Naive thymus-derived CD4-positive, alpha-beta T cell (primary cell): ENCODE results near the gene TRIM77. TPM values are rescaled to one million over a fixed set of nuclear protein-coding genes. Genes with fewer than 3 reads are reported as not detected.
"Not testable (repeated sequence)": the region's sequence is repeated elsewhere in the genome, so short reads cannot be mapped to it uniquely, and the experiment has no call there.

Experiments used
- ATAC-seq: fragments of 150-1000 bp; cut with Tn5 transposase; 2 replicates; pipeline ENCODE4 v1.10.0; 2021; ENCODE audit warnings: mild to moderate bottlenecking, moderate library complexity
- CTCF ChIA-PET: fragments of 350-600 bp; sonication (Branson Sonifier 250); formaldehyde crosslinking; loops from one replicate; lab custom pipeline; 2021; ENCODE audit warnings: antibody characterized with exemption; lab: Charles Lee
- POLR2A ChIA-PET: fragments of 350-600 bp; sonication (Branson Sonifier 250); formaldehyde crosslinking; loops from one replicate; lab custom pipeline; 2021; ENCODE audit warnings: antibody characterized with exemption, inconsistent platforms; lab: Charles Lee
- DNase-seq, 9 donors: peaks; one replicate each; pipeline versions ENCODE4 v3.0.0 to v3.0.0-alpha.2; 2020 to 2022; ENCODE audit warnings: mixed read lengths in 1 of 9
- H3K27ac ChIP-seq: one replicate; pipeline ENCODE4 v1.7.0; 2013; ENCODE audit warnings: mild to moderate bottlenecking, low read depth, low read length, moderate library complexity
- H3K27me3 ChIP-seq, 2 donors: one replicate each; pipeline ENCODE4 v1.7.0; 2013; ENCODE audit warnings: low read length in 2 of 2, mild to moderate bottlenecking in 2 of 2, moderate library complexity in 2 of 2; ENCODE audit not compliant: control insufficient read depth in 2 of 2, insufficient read depth in 2 of 2
- H3K36me3 ChIP-seq, 3 experiments: 1 replicate in 2 of 3; 2 replicates in 1 of 3; pipeline ENCODE4 v1.7.0; 2013; ENCODE audit warnings: low read length in 3 of 3, mild to moderate bottlenecking in 3 of 3, moderate library complexity in 1 of 3; ENCODE audit not compliant: insufficient read depth in 3 of 3, control insufficient read depth in 2 of 3
- H3K4me1 ChIP-seq, 2 donors: one replicate each; pipeline ENCODE4 v1.7.0; 2013; ENCODE audit warnings: low read length in 2 of 2, mild to moderate bottlenecking in 2 of 2, moderate library complexity in 1 of 2; ENCODE audit not compliant: control insufficient read depth in 2 of 2, insufficient read depth in 2 of 2
- H3K4me3 ChIP-seq: 2 replicates; pipeline ENCODE4 v1.7.0; 2013; ENCODE audit warnings: mild to moderate bottlenecking, low read length
- H3K9me3 ChIP-seq, 3 experiments: 1 replicate in 2 of 3; 2 replicates in 1 of 3; pipeline ENCODE4 v1.7.0; 2013; ENCODE audit warnings: low read length in 3 of 3; ENCODE audit not compliant: control insufficient read depth in 2 of 3
- H3K27ac Mint-ChIP-seq, 9 donors: one replicate each; pipeline ENCODE4 v1.8.0; 2020 to 2022; ENCODE audit warnings: mixed read lengths in 9 of 9, mild to moderate bottlenecking in 8 of 9, moderate library complexity in 5 of 9, inconsistent platforms in 2 of 9
- H3K27me3 Mint-ChIP-seq, 5 donors: one replicate each; pipeline ENCODE4 v1.8.0; 2021 to 2022; ENCODE audit warnings: mixed read lengths in 5 of 5, mild to moderate bottlenecking in 1 of 5
- H3K36me3 Mint-ChIP-seq, 5 donors: one replicate each; pipeline ENCODE4 v1.8.0; 2020 to 2022; ENCODE audit warnings: mixed read lengths in 5 of 5, mild to moderate bottlenecking in 3 of 5, inconsistent platforms in 1 of 5
- H3K4me1 Mint-ChIP-seq, 7 donors: one replicate each; pipeline ENCODE4 v1.8.0; 2020 to 2022; ENCODE audit warnings: mixed read lengths in 7 of 7, mild to moderate bottlenecking in 3 of 7, inconsistent platforms in 1 of 7
- H3K4me3 Mint-ChIP-seq, 10 donors: one replicate each; pipeline ENCODE4 v1.8.0; 2020 to 2022; ENCODE audit warnings: mild to moderate bottlenecking in 10 of 10, mixed read lengths in 10 of 10, moderate library complexity in 6 of 10, inconsistent platforms in 2 of 10
- H3K9me3 Mint-ChIP-seq, 11 donors: one replicate each; pipeline ENCODE4 v1.8.0; 2020 to 2022; ENCODE audit warnings: mixed read lengths in 11 of 11, mild to moderate bottlenecking in 4 of 11, inconsistent platforms in 1 of 11, moderate library complexity in 1 of 11
- intact Hi-C, 2 donors: fragments of 100-400 bp; cut with micrococcal nuclease; formaldehyde crosslinking; loops; one replicate each; pipeline ENCODE4 v1.15.1; 2023
- polyA plus RNA-seq, 2 donors: library from polyadenylated mRNA; unstranded; fragments of 300-500 nt; fragmentation: Illumina TruSeq; gene quantifications; one replicate each; pipeline ENCODE4 v1.2.3, GENCODE V29; 2021
- total RNA-seq, 6 experiments: library from RNA in 5 of 6; stranded (reverse) in 5 of 6; gene quantifications; 1 replicate in 5 of 6; 2 replicates in 1 of 6; pipeline ENCODE4 v1.2.3 and lab custom pipeline; 2021 to 2026

Gene TRIM77, protein sequence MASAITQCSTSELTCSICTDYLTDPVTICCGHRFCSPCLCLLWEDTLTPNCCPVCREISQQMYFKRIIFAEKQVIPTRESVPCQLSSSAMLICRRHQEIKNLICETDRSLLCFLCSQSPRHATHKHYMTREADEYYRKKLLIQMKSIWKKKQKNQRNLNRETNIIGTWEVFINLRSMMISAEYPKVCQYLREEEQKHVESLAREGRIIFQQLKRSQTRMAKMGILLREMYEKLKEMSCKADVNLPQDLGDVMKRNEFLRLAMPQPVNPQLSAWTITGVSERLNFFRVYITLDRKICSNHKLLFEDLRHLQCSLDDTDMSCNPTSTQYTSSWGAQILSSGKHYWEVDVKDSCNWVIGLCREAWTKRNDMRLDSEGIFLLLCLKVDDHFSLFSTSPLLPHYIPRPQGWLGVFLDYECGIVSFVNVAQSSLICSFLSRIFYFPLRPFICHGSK
- total RNA-seq: not detected
- polyA plus RNA-seq: not detected
- total RNA-seq (lab: John Stamatoyannopoulos, UW): not detected

DNA sequence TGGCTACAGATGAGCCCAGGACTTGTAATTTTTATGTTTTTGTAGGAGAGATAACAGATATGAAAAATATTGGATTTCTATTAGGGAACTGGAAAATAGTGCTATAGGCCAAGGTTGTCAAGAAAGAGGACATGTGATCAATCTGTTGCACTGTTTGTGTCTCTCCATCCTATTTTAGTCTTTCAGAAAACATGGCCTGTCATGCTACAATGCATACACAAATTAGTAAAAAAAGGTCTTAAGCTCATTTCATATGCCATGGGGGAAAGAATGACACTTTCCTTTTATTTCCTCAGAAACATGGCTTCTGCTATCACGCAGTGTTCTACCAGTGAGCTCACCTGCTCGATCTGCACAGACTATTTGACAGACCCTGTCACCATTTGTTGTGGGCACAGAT, at the start of gene TRIM77:
Gene TRIM77, plus strand, starts transcription at position 301 of the 400 bp plus-strand sequence. Its CDS starts 0 bp downstream, at position 301.
- H3K27me3 ChIP-seq, H3K9me3 ChIP-seq, H3K27me3 Mint-ChIP-seq, H3K36me3 ChIP-seq, CTCF ChIA-PET, DNase-seq, ATAC-seq, H3K9me3 Mint-ChIP-seq, H3K4me3 Mint-ChIP-seq, H3K4me1 Mint-ChIP-seq, intact Hi-C loops, H3K27ac ChIP-seq, H3K36me3 Mint-ChIP-seq, H3K27ac Mint-ChIP-seq, H3K4me3 ChIP-seq, H3K4me1 ChIP-seq, POLR2A ChIA-PET: not testable (repeated sequence)

GRCh38 chr11:89667001-89667400, 43.1 kb upstream of the TRIM77 start:
- Histone ChIP-seq H3K27ac (no peak overlapping the region), H3K36me3 (no peaks in the 10 kb centered on the region), H3K9me3 (no peaks in the 10 kb centered on the region), H3K4me1 (no peaks in the 10 kb centered on the region), H3K27me3 (no peaks in the 10 kb centered on the region), H3K4me3 (no peak overlapping the region)
- ATAC-seq (no peak), DNase-seq (no peak)
- CTCF ChIA-PET: no interaction called here
- Mint-ChIP-seq H3K27ac (no peak overlapping the region), H3K4me1 (no peaks in the 10 kb centered on the region), H3K36me3 (no peaks in the 10 kb centered on the region), H3K4me3 (no peak overlapping the region), H3K9me3 (no peaks in the 10 kb centered on the region), H3K27me3 (no peaks in the 10 kb centered on the region)
- intact Hi-C loops: no loop called here
- POLR2A ChIA-PET: no interaction called here

DNA sequence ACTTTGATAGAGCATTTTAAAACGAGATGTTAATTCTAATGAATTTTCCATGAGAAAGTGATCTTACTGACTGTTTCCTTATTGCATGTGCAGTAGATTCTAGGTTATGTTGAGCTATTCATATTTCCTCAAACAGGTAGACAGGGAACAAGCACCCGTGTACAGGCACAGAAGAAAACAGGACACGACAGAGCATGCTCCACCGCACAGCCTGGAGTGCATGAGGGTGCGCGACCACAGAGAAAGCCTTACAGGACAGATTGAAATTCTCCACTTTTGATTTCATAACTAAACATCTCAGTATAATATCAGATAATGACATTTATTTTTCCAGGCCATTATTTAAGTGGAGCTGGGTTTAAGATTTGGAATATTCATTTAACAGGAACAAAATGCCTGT, 41.9 kb upstream of the TRIM77 start:
- H3K4me3 Mint-ChIP-seq, H3K9me3 ChIP-seq, H3K27ac ChIP-seq, DNase-seq, H3K4me3 ChIP-seq, H3K4me1 Mint-ChIP-seq, H3K36me3 Mint-ChIP-seq, H3K27me3 Mint-ChIP-seq, H3K4me1 ChIP-seq, intact Hi-C loops, H3K27ac Mint-ChIP-seq, H3K9me3 Mint-ChIP-seq, ATAC-seq, POLR2A ChIA-PET, CTCF ChIA-PET, H3K36me3 ChIP-seq, H3K27me3 ChIP-seq: not testable (repeated sequence)

- H3K27me3 ChIP-seq, H3K27ac Mint-ChIP-seq, H3K4me1 ChIP-seq, H3K4me1 Mint-ChIP-seq, H3K4me3 ChIP-seq, H3K36me3 Mint-ChIP-seq, DNase-seq, H3K27me3 Mint-ChIP-seq, ATAC-seq, intact Hi-C loops, POLR2A ChIA-PET, H3K4me3 Mint-ChIP-seq, CTCF ChIA-PET, H3K9me3 ChIP-seq, H3K27ac ChIP-seq, H3K36me3 ChIP-seq, H3K9me3 Mint-ChIP-seq: not testable (repeated sequence)
Measured at GRCh38 chr11:89669586-89669985, 40.5 kb upstream of the TRIM77 start.

- H3K4me1 Mint-ChIP-seq, POLR2A ChIA-PET, H3K4me3 Mint-ChIP-seq, H3K27ac Mint-ChIP-seq, H3K27me3 Mint-ChIP-seq, H3K36me3 Mint-ChIP-seq, H3K27ac ChIP-seq, H3K9me3 Mint-ChIP-seq, H3K9me3 ChIP-seq, H3K4me1 ChIP-seq, DNase-seq, H3K4me3 ChIP-seq, CTCF ChIA-PET, H3K27me3 ChIP-seq, intact Hi-C loops, H3K36me3 ChIP-seq, ATAC-seq: not testable (repeated sequence)
Measured at GRCh38 chr11:89669993-89670669, 40.0 kb upstream of the TRIM77 start.

GRCh38 chr11:89672547-89672946, 37.6 kb upstream of the TRIM77 start:
- H3K4me3 ChIP-seq, H3K27ac ChIP-seq, H3K9me3 ChIP-seq, DNase-seq, CTCF ChIA-PET, H3K27me3 Mint-ChIP-seq, ATAC-seq, POLR2A ChIA-PET, H3K27ac Mint-ChIP-seq, H3K36me3 Mint-ChIP-seq, H3K9me3 Mint-ChIP-seq, intact Hi-C loops, H3K36me3 ChIP-seq, H3K4me1 ChIP-seq, H3K27me3 ChIP-seq, H3K4me1 Mint-ChIP-seq, H3K4me3 Mint-ChIP-seq: not testable (repeated sequence)

- ATAC-seq, DNase-seq, H3K27ac Mint-ChIP-seq, H3K36me3 Mint-ChIP-seq, H3K4me3 ChIP-seq, H3K27me3 ChIP-seq, CTCF ChIA-PET, H3K27me3 Mint-ChIP-seq, H3K4me1 ChIP-seq, POLR2A ChIA-PET, H3K36me3 ChIP-seq, H3K4me3 Mint-ChIP-seq, H3K27ac ChIP-seq, intact Hi-C loops, H3K9me3 ChIP-seq, H3K9me3 Mint-ChIP-seq, H3K4me1 Mint-ChIP-seq: not testable (repeated sequence)
Measured at GRCh38 chr11:89673380-89673779, 36.7 kb upstream of the TRIM77 start.
